K562 (cell line): ENCODE data around the gene CTF1. TPM values are rescaled to one million over a fixed set of nuclear protein-coding genes. Genes with fewer than 3 reads are reported as not detected.

ENCODE experiments used
- ATAC-seq: fragments of 200-7000 bp; cut with Tn5 transposase; 3 replicates; pipeline ENCODE4 v1.9.1; 2020; ENCODE audit warnings: moderate library complexity
- BruUV-seq: library from RNA; stranded (reverse); fragments of 400-500 nt; replicated peaks from 2 replicates; lab custom pipeline; 2021; lab: Mats Ljungman, UMichigan
- CTCF ChIA-PET: fragments of 300-600 bp; formaldehyde crosslinking; extraction: SDS; loops from one replicate; lab custom pipeline; 2021; ENCODE audit warnings: low intra/inter-chr PET ratio; lab: Yijun Ruan, JAX
- POLR2A ChIA-PET: fragments of 300-600, 350-650 bp; sonication (Branson Sonifier 250); formaldehyde crosslinking; extraction: SDS; loops from one replicate; lab custom pipeline; 2021; ENCODE audit warnings: antibody characterized with exemption, inconsistent platforms; lab: Yijun Ruan, JAX
- DNase-seq, 4 experiments: peaks; one replicate each; pipeline versions ENCODE4 v3.0.0 to v3.0.0-alpha.2; 2011 to 2018; ENCODE audit warnings: low spot score in 3 of 4, mixed read lengths in 3 of 4; ENCODE audit errors: extremely low read depth in 1 of 4
- FAIRE-seq: peaks from 2 replicates; lab custom pipeline; 2011; peaks lifted over from hg19 to GRCh38; lab: Jason Lieb, UNC
- H2AFZ ChIP-seq: 2 replicates; pipeline ENCODE4 v1.6.0; 2011; ENCODE audit warnings: low read depth, low read length, control low read depth, inconsistent platforms
- H3K27ac ChIP-seq: fragments of 200-600 bp; 3 replicates; pipeline ENCODE4 v1.8.0; 2011; ENCODE audit warnings: low read depth, mild to moderate bottlenecking, control low read depth, inconsistent platforms, low read length, moderate library complexity, mixed read lengths; ENCODE audit errors: extremely low read depth
- H3K27me3 ChIP-seq, 2 experiments: fragments of 300-600 bp in 1 of 2; 2 replicates in 1 of 2; 3 replicates in 1 of 2; pipeline versions ENCODE4 v1.6.0 to v1.8.0; 2011; ENCODE audit warnings: inconsistent platforms in 2 of 2, low read length in 2 of 2, mild to moderate bottlenecking in 1 of 2, mixed read lengths in 1 of 2, moderate library complexity in 1 of 2; ENCODE audit not compliant: control insufficient read depth in 2 of 2, insufficient read depth in 2 of 2
- H3K36me3 ChIP-seq: fragments of 300-600 bp; 3 replicates; pipeline ENCODE4 v1.8.0; 2011; ENCODE audit warnings: mild to moderate bottlenecking, low read length, inconsistent platforms; ENCODE audit not compliant: control insufficient read depth, insufficient read depth
- H3K4me1 ChIP-seq, 2 experiments: fragments of 200-600 bp in 1 of 2; replicated peaks in 1 of 2; 2 replicates in 1 of 2; 3 replicates in 1 of 2; pipeline versions ENCODE4 v1.5.1 to v1.8.0; 2011; ENCODE audit warnings: inconsistent platforms in 2 of 2, low read length in 2 of 2, mild to moderate bottlenecking in 1 of 2, mixed read lengths in 1 of 2, moderate library complexity in 1 of 2; ENCODE audit not compliant: control insufficient read depth in 2 of 2, insufficient read depth in 2 of 2
- H3K4me2 ChIP-seq: 2 replicates; pipeline ENCODE4 v1.6.1; 2011; ENCODE audit warnings: low read length, control low read depth, inconsistent platforms, mixed read lengths; ENCODE audit not compliant: insufficient read depth
- H3K4me3 ChIP-seq: fragments of 200-600 bp; sonication (generic), shearing (Covaris generic); 2 replicates; pipeline ENCODE4 v1.5.1; 2016; ENCODE audit warnings: control low read depth, inconsistent platforms
- H3K79me2 ChIP-seq: fragments of 200-600 bp; 3 replicates; pipeline ENCODE4 v1.8.0; 2011; ENCODE audit warnings: low read length, inconsistent platforms; ENCODE audit not compliant: control insufficient read depth, insufficient read depth
- H3K9ac ChIP-seq, 2 experiments: 2 replicates each; pipeline versions ENCODE4 v1.6.0 to v1.6.1; 2011; ENCODE audit warnings: low read depth in 2 of 2, low read length in 2 of 2, control low read depth in 1 of 2, inconsistent platforms in 1 of 2, mild to moderate bottlenecking in 1 of 2, mixed read lengths in 1 of 2; ENCODE audit not compliant: insufficient read depth in 1 of 2
- H3K9me1 ChIP-seq: one replicate; pipeline ENCODE4 v1.6.0; 2011; ENCODE audit warnings: inconsistent platforms, mild to moderate bottlenecking, low read length, moderate library complexity; ENCODE audit not compliant: control insufficient read depth, insufficient read depth
- H3K9me3 ChIP-seq: replicated peaks from 2 replicates; pipeline ENCODE4 v1.5.1; 2011; ENCODE audit warnings: low read depth, low read length, inconsistent platforms; ENCODE audit not compliant: control insufficient read depth, insufficient read depth
- H4K20me1 ChIP-seq: replicated peaks from 2 replicates; pipeline ENCODE4 v1.6.1; 2011; ENCODE audit warnings: low read length, inconsistent platforms, mixed read lengths; ENCODE audit not compliant: control insufficient read depth, insufficient read depth
- CBFA2T2 ChIP-seq: fragments of 450-650 bp; conservative IDR thresholded peaks from 2 replicates; pipeline ENCODE4 v1.6.1; 2017; ENCODE audit warnings: mild to moderate bottlenecking
- CBX8 ChIP-seq: fragments of 200-600 bp; sonication (generic); IDR thresholded peaks from 2 replicates; pipeline ENCODE4 v1.6.1; 2012; ENCODE audit warnings: borderline replicate concordance, mixed run types, low read depth, mild to moderate bottlenecking, moderate library complexity, mixed read lengths, low read length, control low read depth, inconsistent platforms; ENCODE audit not compliant: poor library complexity, severe bottlenecking; ENCODE audit errors: extremely low read depth
- GATAD2B ChIP-seq: fragments of 450-650 bp; IDR thresholded peaks from 2 replicates; pipeline ENCODE4 v1.6.1; 2017; ENCODE audit warnings: mild to moderate bottlenecking, borderline replicate concordance
- MAZ ChIP-seq, 2 experiments: fragments of 450-650 bp in 1 of 2; sonication (generic) in 1 of 2; formaldehyde crosslinking; IDR thresholded peaks in 1 of 2; conservative IDR thresholded peaks in 1 of 2; 2 replicates each; pipeline versions ENCODE4 v1.4.0 to v1.5.0; 2020; ENCODE audit warnings: mild to moderate bottlenecking in 1 of 2, missing genetic modification reagents in 1 of 2
- NFXL1 ChIP-seq: fragments of 450-650 bp; formaldehyde crosslinking; IDR thresholded peaks from 2 replicates; pipeline ENCODE4 v1.4.0; 2021; ENCODE audit warnings: mild to moderate bottlenecking
- POU5F1 ChIP-seq: fragments of 150-350 bp; IDR thresholded peaks from 2 replicates; pipeline ENCODE4 v1.6.1; 2014; ENCODE audit warnings: borderline replicate concordance, low read length, low read depth, mild to moderate bottlenecking; ENCODE audit not compliant: partially characterized antibody
- SP2 ChIP-seq: IDR thresholded peaks from 2 replicates; pipeline ENCODE4 v1.6.1; 2011; ENCODE audit warnings: mild to moderate bottlenecking, low read depth, low read length, moderate library complexity; ENCODE audit not compliant: poor library complexity, severe bottlenecking; ENCODE audit errors: extremely low read depth
- TAF15 ChIP-seq: fragments of 200-400 bp; formaldehyde crosslinking; IDR thresholded peaks from 2 replicates; pipeline ENCODE4 v1.6.1; 2017; ENCODE audit warnings: mild to moderate bottlenecking, low read depth, low read length, moderate library complexity
- ZNF232 ChIP-seq: sonication (generic); formaldehyde crosslinking; IDR thresholded peaks from 2 replicates; pipeline ENCODE4 v1.8.0; 2022; ENCODE audit warnings: mild to moderate bottlenecking, missing genetic modification reagents
- WGBS: fragments of 100-300 bp; shearing (Covaris generic); methylation state at CpG from one replicate; pipeline ENCODE4 v1.1.6; 2016; ENCODE audit warnings: low coverage, mixed read lengths; ENCODE audit not compliant: insufficient coverage; ENCODE audit errors: missing lambda C conversion rate; 5-methylcytosine and 5-hydroxymethylcytosine counted together
- in situ Hi-C: fragments of 300-500 bp; cut with MboI; formaldehyde crosslinking; loops from 4 replicates; pipeline ENCODE4 v1.15.0; 2018; ENCODE audit warnings: inconsistent platforms, mixed read lengths
- intact Hi-C: fragments of 100-400 bp; cut with micrococcal nuclease; formaldehyde crosslinking; loops from 2 replicates; pipeline ENCODE4 v1.14.2; 2022
- polyA plus RNA-seq, 8 experiments: library from polyadenylated mRNA; depleted of rRNA in 4 of 8; stranded (reverse) in 5 of 8; unstranded in 3 of 8; fragments of >200 nt; fragmentation: Nextera tagmentation in 2 of 8; fragmentation: Illumina TruSeq in 1 of 8; extraction: Ambion mirVana in 2 of 8; extraction: Trizol in 1 of 8; gene quantifications; 2 replicates each; pipeline versions ENCODE4 v1.2.1 to v1.2.3, GENCODE V29; 2011 to 2014; ENCODE audit warnings: inconsistent platforms in 1 of 8, missing spikeins in 1 of 8
- total RNA-seq, 7 experiments: library from RNA; depleted of rRNA in 6 of 7; stranded (reverse); fragments of >200 nt in 6 of 7; fragmentation: Illumina TruSeq in 2 of 7; extraction: Trizol in 2 of 7; gene quantifications; 2 replicates each; pipeline versions ENCODE4 v1.2.1 to v1.2.3, GENCODE V29; 2011 to 2021; ENCODE audit warnings: low replicate concordance in 1 of 7
- TF ChIP-seq, protein P1 (sequence below), 2 experiments: fragments of 450-650 bp; IDR thresholded peaks; 2 replicates each; pipeline ENCODE4 v1.6.1; 2016; ENCODE audit warnings: mild to moderate bottlenecking in 2 of 2, borderline replicate concordance in 1 of 2, low read depth in 1 of 2, moderate library complexity in 1 of 2

Gene CTF1
- total and polyA plus RNA-seq, 9 of the 15 experiments (the other 6 are each of a cell fraction or from before 2014, with no cell fraction given) = 0.24 to 2.5 (median 0.44) TPM

DNA sequence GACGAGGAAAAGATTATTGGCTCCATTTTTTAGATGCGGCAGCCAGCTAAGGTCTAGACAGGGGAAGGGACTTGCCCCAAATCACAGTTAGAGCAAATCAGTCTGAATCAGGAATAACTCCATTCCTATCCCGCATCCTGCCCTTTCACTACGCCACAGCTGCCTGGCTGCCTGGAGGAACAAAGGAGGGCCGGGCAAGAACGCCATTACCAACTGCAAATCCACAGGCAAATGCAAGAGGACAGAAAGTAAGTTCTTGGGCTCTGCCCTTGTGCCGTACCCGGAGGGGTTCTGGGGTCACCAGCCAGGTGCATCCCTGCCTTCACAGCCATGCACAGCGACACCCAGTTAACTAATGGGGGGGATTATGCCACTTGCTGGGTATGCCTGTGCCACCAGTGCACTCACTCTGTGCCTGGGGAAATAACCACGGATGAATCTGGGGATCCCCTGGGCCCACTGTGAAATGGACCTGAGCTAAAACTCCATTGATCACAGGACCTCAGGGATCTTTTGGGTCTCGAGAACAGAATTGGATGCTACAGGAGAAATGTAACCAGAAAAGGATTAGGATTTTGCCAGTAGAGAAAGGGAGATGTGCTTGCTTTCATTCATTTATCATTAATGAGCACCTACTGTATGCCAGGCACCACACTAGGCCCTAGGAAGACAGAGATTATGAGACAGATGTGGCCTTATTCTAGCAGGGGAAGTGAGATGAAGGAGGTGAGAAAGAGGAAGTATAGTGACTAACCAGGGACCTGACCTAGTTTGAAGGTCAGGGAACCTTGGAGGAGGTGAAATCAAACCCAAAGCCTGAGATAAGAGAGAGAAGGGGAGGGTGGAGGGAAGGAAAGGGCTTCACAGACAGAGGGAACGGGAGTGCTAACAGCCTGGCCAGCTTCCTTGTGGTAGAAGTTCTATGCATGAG lies 20.3 kb upstream of the CTF1 start:
- intact Hi-C loops = loop anchor here (2.0 to 5.0 kb wide), 3 partner anchors 19 to 69 kb away; partner anchors contain the start of genes BCL7C and FBXL19
- H3K27ac ChIP-seq = peak overlapping the region; percentile 88
- no TSS peak for BruUV-seq
- no peaks in the 10 kb centered on the region for H3K27me3 ChIP-seq
- peak overlapping the region; percentile 76 to 100 for H3K9ac ChIP-seq
- DNase-seq (peak in 2 of 4 experiments; percentile 70 to 79), FAIRE-seq (peak; percentile 86), ATAC-seq (peak; percentile 40)
- ChIA-PET POLR2A (interaction anchor here (0.6 to 3.0 kb wide), 7 partner anchors 12 to 165 kb away, joined by 3 to 14 read pairs (median 4); no protein-coding TSS in a partner anchor), CTCF (no interaction called here)
- peak overlapping the region; percentile 77 for H3K4me3 ChIP-seq
- in situ Hi-C loops = no loop called here
- H2AFZ ChIP-seq = peak overlapping the region; percentile 92
- H3K79me2 ChIP-seq = peaks cover 20% of the 10 kb centered on the region
- H3K4me2 ChIP-seq = peak overlapping the region; percentile 80
- H3K9me1 ChIP-seq = no peaks in the 10 kb centered on the region
- H3K36me3 ChIP-seq = peaks cover 18% of the 10 kb centered on the region; the same call in 1 of the 3 replicates
- H3K9me3 ChIP-seq = no peaks in the 10 kb centered on the region
- WGBS = 44% methylated on average over 12 of the region's 12 CpGs
- no peaks in the 10 kb centered on the region for H4K20me1 ChIP-seq
- H3K4me1 ChIP-seq = peaks cover 13 to 36% of the 10 kb centered on the region in 2 experiments
- TF ChIP-seq CBX8 = no peak
- no peak for TF ChIP-seq SP2
- TF ChIP-seq TAF15 = no peak
- TF ChIP-seq CBFA2T2 = no peak
- peak in 1 of 2 experiments; percentile 51; a peak in 1 of 4 replicates for TF ChIP-seq MAZ (CRISPR knock-in tag; conservative IDR thresholded peaks at IDR 0.05 in 1 of 2, IDR thresholded peaks at IDR 0.05 in 1 of 2)
- TF ChIP-seq ZNF232 (CRISPR knock-in tag) = no peak
- TF ChIP-seq NFXL1 = no peak
- TF ChIP-seq POU5F1 = no peak
- no peak for TF ChIP-seq GATAD2B
- TF ChIP-seq, protein P1, sequence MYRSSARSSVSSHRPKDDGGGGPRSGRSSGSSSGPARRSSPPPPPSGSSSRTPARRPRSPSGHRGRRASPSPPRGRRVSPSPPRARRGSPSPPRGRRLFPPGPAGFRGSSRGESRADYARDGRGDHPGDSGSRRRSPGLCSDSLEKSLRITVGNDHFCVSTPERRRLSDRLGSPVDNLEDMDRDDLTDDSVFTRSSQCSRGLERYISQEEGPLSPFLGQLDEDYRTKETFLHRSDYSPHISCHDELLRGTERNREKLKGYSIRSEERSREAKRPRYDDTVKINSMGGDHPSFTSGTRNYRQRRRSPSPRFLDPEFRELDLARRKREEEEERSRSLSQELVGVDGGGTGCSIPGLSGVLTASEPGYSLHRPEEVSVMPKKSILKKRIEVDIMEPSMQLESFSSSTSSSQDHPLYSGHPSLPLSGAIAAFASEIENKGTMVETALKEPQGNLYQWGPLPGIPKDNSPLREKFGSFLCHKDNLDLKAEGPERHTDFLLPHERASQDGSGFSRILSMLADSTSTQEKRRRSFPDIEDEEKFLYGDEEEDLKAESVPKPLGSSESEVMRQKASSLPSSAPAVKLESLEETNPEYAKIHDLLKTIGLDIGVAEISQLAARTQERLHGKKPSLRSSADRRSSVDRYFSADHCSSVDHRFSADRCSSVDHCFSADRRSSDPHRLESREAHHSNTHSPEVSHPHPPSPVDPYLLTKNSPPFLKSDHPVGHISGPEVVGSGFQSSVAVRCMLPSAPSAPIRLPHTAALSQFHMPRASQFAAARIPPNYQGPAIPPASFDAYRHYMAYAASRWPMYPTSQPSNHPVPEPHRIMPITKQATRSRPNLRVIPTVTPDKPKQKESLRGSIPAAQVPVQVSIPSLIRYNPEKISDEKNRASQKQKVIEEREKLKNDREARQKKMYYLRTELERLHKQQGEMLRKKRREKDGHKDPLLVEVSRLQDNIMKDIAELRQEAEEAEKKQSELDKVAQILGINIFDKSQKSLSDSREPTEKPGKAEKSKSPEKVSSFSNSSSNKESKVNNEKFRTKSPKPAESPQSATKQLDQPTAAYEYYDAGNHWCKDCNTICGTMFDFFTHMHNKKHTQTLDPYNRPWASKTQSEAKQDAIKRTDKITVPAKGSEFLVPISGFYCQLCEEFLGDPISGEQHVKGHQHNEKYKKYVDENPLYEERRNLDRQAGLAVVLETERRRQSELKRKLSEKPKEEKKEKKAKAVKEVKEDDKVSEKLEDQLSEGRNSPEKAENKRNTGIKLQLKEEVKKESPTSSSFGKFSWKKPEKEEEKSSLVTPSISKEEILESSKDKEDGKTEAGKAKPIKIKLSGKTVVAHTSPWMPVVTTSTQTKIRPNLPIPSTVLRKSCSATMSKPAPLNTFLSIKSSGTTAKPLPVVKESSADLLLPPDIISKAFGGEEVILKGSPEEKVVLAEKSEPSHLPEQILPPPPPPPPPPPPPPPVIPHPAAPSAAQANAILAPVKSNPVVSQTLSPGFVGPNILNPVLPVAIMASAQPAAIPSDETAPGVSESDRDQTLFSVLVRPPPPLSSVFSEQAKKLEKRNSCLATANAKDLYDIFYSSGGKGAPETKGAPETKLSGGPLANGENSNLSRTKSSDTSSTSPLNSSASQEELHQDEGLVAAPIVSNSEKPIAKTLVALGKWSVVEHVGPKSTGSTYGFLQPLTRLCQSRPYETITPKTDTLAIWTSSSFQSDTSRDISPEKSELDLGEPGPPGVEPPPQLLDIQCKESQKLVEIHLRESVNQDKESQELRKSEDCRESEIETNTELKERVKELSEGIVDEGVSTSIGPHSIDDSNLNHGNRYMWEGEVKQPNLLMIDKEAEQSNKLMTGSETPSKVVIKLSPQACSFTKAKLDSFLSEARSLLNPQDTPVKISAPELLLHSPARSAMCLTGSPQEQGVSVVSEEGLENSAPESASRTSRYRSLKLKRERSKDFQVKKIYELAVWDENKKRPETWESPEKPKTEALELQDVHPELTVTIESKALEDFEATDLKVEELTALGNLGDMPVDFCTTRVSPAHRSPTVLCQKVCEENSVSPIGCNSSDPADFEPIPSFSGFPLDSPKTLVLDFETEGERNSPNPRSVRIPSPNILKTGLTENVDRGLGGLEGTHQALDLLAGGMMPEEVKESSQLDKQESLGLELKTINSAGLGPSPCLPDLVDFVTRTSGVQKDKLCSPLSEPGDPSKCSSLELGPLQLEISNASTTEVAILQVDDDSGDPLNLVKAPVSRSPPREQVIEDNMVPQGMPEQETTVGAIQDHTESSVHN (IDR thresholded peaks at IDR 0.05; ENCODE audit: borderline replicate concordance in 1 of 2, low read depth in 1 of 2) = peak in 1 of 2 experiments; percentile 52; a peak in 2 of 4 replicates
